H1 (cell line): ENCODE measurements around the gene ANXA2. TPM values are rescaled to one million over a fixed set of nuclear protein-coding genes. Genes with fewer than 3 reads are reported as not detected.

ENCODE experiments used
- CTCF ChIA-PET: fragments of 300-600 bp; sonication (Branson Sonifier 250); formaldehyde crosslinking; loops from one replicate; lab custom pipeline; 2021; ENCODE audit not compliant: partially characterized antibody; lab: Charles Lee
- POLR2A ChIA-PET: fragments of 300-600 bp; sonication (Branson Sonifier 250); formaldehyde crosslinking; loops from one replicate; lab custom pipeline; 2021; ENCODE audit warnings: inconsistent platforms; ENCODE audit not compliant: partially characterized antibody; lab: Charles Lee
- DNase-seq, 2 experiments: peaks; one replicate each; pipeline versions ENCODE4 v3.0.0 to v3.0.0-alpha.2; 2010 to 2022; ENCODE audit warnings: low spot score in 2 of 2, low read depth in 1 of 2, mixed read lengths in 1 of 2
- FAIRE-seq: peaks from 2 replicates; lab custom pipeline; 2011; peaks lifted over from hg19 to GRCh38; lab: Jason Lieb, UNC
- H2AFZ ChIP-seq: 2 replicates; pipeline ENCODE4 v1.8.1; 2012; ENCODE audit warnings: low read length, inconsistent platforms
- H2AK5ac ChIP-seq: 2 replicates; pipeline ENCODE4 v1.6.1; 2013; ENCODE audit warnings: low read depth, low read length
- H2BK120ac ChIP-seq: replicated peaks from 2 replicates; pipeline ENCODE3; 2013; ENCODE audit warnings: low read depth, low read length, inconsistent platforms
- H2BK12ac ChIP-seq: 2 replicates; pipeline ENCODE4 v1.6.1; 2013; ENCODE audit warnings: low read depth, low read length
- H2BK15ac ChIP-seq: 2 replicates; pipeline ENCODE4 v1.6.1; 2013; ENCODE audit warnings: low read length
- H2BK20ac ChIP-seq: 2 replicates; pipeline ENCODE4 v1.6.1; 2013; ENCODE audit warnings: low read length
- H2BK5ac ChIP-seq: 2 replicates; pipeline ENCODE4 v1.6.1; 2013; ENCODE audit warnings: low read depth, low read length
- H3K14ac ChIP-seq: 2 replicates; pipeline ENCODE4 v1.6.1; 2013; ENCODE audit warnings: inconsistent platforms; ENCODE audit not compliant: insufficient read length
- H3K18ac ChIP-seq: 2 replicates; pipeline ENCODE4 v1.6.1; 2013; ENCODE audit warnings: low read length; ENCODE audit errors: extremely low read depth
- H3K23ac ChIP-seq: 2 replicates; pipeline ENCODE4 v1.6.1; 2013; ENCODE audit warnings: inconsistent platforms; ENCODE audit not compliant: insufficient read length
- H3K23me2 ChIP-seq: 2 replicates; pipeline ENCODE4 v1.6.1; 2013; ENCODE audit warnings: low read depth, low read length
- H3K27ac ChIP-seq: 2 replicates; pipeline ENCODE4 v1.6.1; 2011; ENCODE audit warnings: low read depth, low read length, inconsistent platforms
- H3K27me3 ChIP-seq, 4 experiments: replicated peaks in 1 of 4; 1 replicate in 1 of 4; 2 replicates in 3 of 4; pipeline versions ENCODE4 v1.6.1 to v1.8.1; 2011 to 2013; ENCODE audit warnings: low read length in 3 of 4, mild to moderate bottlenecking in 3 of 4, inconsistent platforms in 2 of 4, mixed read lengths in 2 of 4, moderate library complexity in 1 of 4; ENCODE audit not compliant: control insufficient read depth in 3 of 4, insufficient read depth in 3 of 4; ENCODE audit errors: extremely low read depth in 1 of 4
- H3K36me3 ChIP-seq, 4 experiments: 2 replicates each; pipeline versions ENCODE4 v1.6.1 to v1.8.1; 2011 to 2013; ENCODE audit warnings: mild to moderate bottlenecking in 4 of 4, low read length in 3 of 4, moderate library complexity in 2 of 4, control low read depth in 1 of 4, inconsistent platforms in 1 of 4; ENCODE audit not compliant: insufficient read depth in 4 of 4, control insufficient read depth in 2 of 4
- H3K4ac ChIP-seq: replicated peaks from 2 replicates; pipeline ENCODE3; 2013; ENCODE audit warnings: low read length, low read depth, mixed read lengths, inconsistent platforms; ENCODE audit not compliant: insufficient read length
- H3K4me1 ChIP-seq, 4 experiments: replicated peaks in 1 of 4; 1 replicate in 1 of 4; 2 replicates in 3 of 4; pipeline versions ENCODE4 v1.6.1 to v1.8.1; 2011 to 2013; ENCODE audit warnings: low read length in 3 of 4, inconsistent platforms in 2 of 4, mixed read lengths in 1 of 4; ENCODE audit not compliant: insufficient read depth in 4 of 4, control insufficient read depth in 3 of 4
- H3K4me2 ChIP-seq, 2 experiments: 2 replicates each; pipeline versions ENCODE4 v1.6.1 to v1.8.1; 2011 to 2013; ENCODE audit warnings: low read depth in 2 of 2, low read length in 2 of 2, control low read depth in 1 of 2, inconsistent platforms in 1 of 2, mild to moderate bottlenecking in 1 of 2; ENCODE audit not compliant: insufficient read depth in 1 of 2
- H3K4me3 ChIP-seq, 4 experiments: fragments of 200-600, 300-600 bp in 1 of 4; sonication (generic), shearing (Covaris generic), sonication (Bioruptor Twin) in 1 of 4; 2 replicates each; pipeline versions ENCODE4 v1.5.1 to v1.8.1; 2011 to 2016; ENCODE audit warnings: low read length in 4 of 4, low read depth in 3 of 4, control low read depth in 2 of 4, inconsistent platforms in 2 of 4, mild to moderate bottlenecking in 2 of 4, mixed read lengths in 1 of 4, moderate library complexity in 1 of 4; ENCODE audit not compliant: insufficient read depth in 2 of 4; ENCODE audit errors: extremely low read depth in 1 of 4
- H3K56ac ChIP-seq: replicated peaks from 2 replicates; pipeline ENCODE3; 2013; ENCODE audit warnings: low read depth, mild to moderate bottlenecking, mixed read lengths, low read length, inconsistent platforms; ENCODE audit not compliant: insufficient read length
- H3K79me1 ChIP-seq: 2 replicates; pipeline ENCODE4 v1.6.1; 2013; ENCODE audit warnings: low read depth, low read length, control low read depth
- H3K79me2 ChIP-seq, 2 experiments: 2 replicates each; pipeline versions ENCODE4 v1.6.1 to v1.8.1; 2012 to 2013; ENCODE audit warnings: low read length in 2 of 2, mild to moderate bottlenecking in 2 of 2, inconsistent platforms in 1 of 2; ENCODE audit not compliant: insufficient read depth in 2 of 2, control insufficient read depth in 1 of 2
- H3K9ac ChIP-seq, 4 experiments: replicated peaks in 1 of 4; 1 replicate in 1 of 4; 2 replicates in 3 of 4; pipeline versions ENCODE4 v1.6.1 to v1.8.1; 2011 to 2013; ENCODE audit warnings: low read depth in 3 of 4, low read length in 3 of 4, control low read depth in 2 of 4, mild to moderate bottlenecking in 2 of 4, moderate library complexity in 2 of 4, inconsistent platforms in 1 of 4; ENCODE audit errors: extremely low read depth in 1 of 4
- H3K9me3 ChIP-seq, 2 experiments: 2 replicates each; pipeline versions ENCODE4 v1.6.1 to v1.8.1; 2012 to 2013; ENCODE audit warnings: mild to moderate bottlenecking in 2 of 2, moderate library complexity in 2 of 2, control low read depth in 1 of 2, inconsistent platforms in 1 of 2, low read depth in 1 of 2, low read length in 1 of 2, mixed read lengths in 1 of 2; ENCODE audit not compliant: insufficient read depth in 2 of 2
- H4K20me1 ChIP-seq, 2 experiments: replicated peaks in 1 of 2; 2 replicates each; pipeline versions ENCODE3 to v1.8.1; 2011 to 2013; ENCODE audit warnings: inconsistent platforms in 2 of 2, low read length in 2 of 2, mild to moderate bottlenecking in 1 of 2; ENCODE audit not compliant: insufficient read depth in 2 of 2, control insufficient read depth in 1 of 2
- H4K5ac ChIP-seq: 2 replicates; pipeline ENCODE4 v1.6.1; 2013; ENCODE audit warnings: low read length, low read depth, mixed read lengths, inconsistent platforms; ENCODE audit not compliant: insufficient read length
- H4K8ac ChIP-seq: 2 replicates; pipeline ENCODE4 v1.8.0; 2013; ENCODE audit warnings: mild to moderate bottlenecking, moderate library complexity, low read length, inconsistent platforms; ENCODE audit not compliant: insufficient read depth; ENCODE audit errors: extremely low read depth
- H4K91ac ChIP-seq: replicated peaks from 2 replicates; pipeline ENCODE3; 2013; ENCODE audit warnings: low read length, mixed read lengths, inconsistent platforms; ENCODE audit not compliant: insufficient read length
- ASH2L ChIP-seq: fragments of 200-600, 300-600 bp; sonication (generic); IDR thresholded peaks from one replicate; pipeline ENCODE4 v1.7.1; 2017; ENCODE audit warnings: low read length
- CHD2 ChIP-seq: IDR thresholded peaks from 2 replicates; pipeline ENCODE4 v1.6.1; 2012; ENCODE audit warnings: low read length, improper control_type of control experiment
- HDAC6 ChIP-seq: IDR thresholded peaks from one replicate; pipeline ENCODE4 v1.7.1; 2012; ENCODE audit warnings: low read depth, mild to moderate bottlenecking, inconsistent platforms, low read length, moderate library complexity
- POLR2A ChIP-seq, 2 experiments: IDR thresholded peaks; 1 replicate in 1 of 2; 2 replicates in 1 of 2; pipeline ENCODE4 v1.6.1; 2011; ENCODE audit warnings: low read depth in 2 of 2, low read length in 2 of 2, mild to moderate bottlenecking in 2 of 2; ENCODE audit errors: control extremely low read depth in 1 of 2
- SAP30 ChIP-seq: fragments of 300-600 bp; sonication (generic); IDR thresholded peaks from 2 replicates; pipeline ENCODE4 v1.7.1; 2012; ENCODE audit warnings: low read length, moderate library complexity, mild to moderate bottlenecking, inconsistent platforms; ENCODE audit not compliant: insufficient read depth, insufficient replicate concordance
- WGBS, 2 experiments: shearing (Covaris generic) in 1 of 2; methylation state at CpG; one replicate each; pipeline versions ENCODE4 v1.1.6 to v1.1.7; 2013 to 2015; ENCODE audit warnings: low lambda C conversion rate in 2 of 2, mixed read lengths in 2 of 2, inconsistent platforms in 1 of 2, low coverage in 1 of 2, missing lambda C conversion rate in 1 of 2; ENCODE audit not compliant: insufficient replicate concordance in 2 of 2, insufficient coverage in 1 of 2, insufficient read length in 1 of 2; ENCODE audit errors: extremely low coverage in 1 of 2, missing lambda C conversion rate in 1 of 2; 5-methylcytosine and 5-hydroxymethylcytosine counted together
- polyA plus RNA-seq, 7 experiments: library from polyadenylated mRNA; depleted of rRNA in 3 of 7; stranded (reverse) in 5 of 7; unstranded in 2 of 7; fragments of >200 nt in 5 of 7; fragments of 200-250 nt in 2 of 7; gene quantifications; 1 replicate in 5 of 7; 2 replicates in 1 of 7; 4 replicates in 1 of 7; pipeline versions ENCODE4 v1.2.1 to v1.2.3, GENCODE V29; 2011 to 2013; ENCODE audit warnings: missing spikeins in 2 of 7, mixed read lengths in 2 of 7
- total RNA-seq: library from RNA; stranded (reverse); fragmentation: NEBNext Ultra II Directional; extraction: Animal tissue kit (Norgen Biotek cat#: 25700); gene quantifications from 2 replicates; pipeline ENCODE4 v1.2.1, GENCODE V29; 2021
- TF ChIP-seq, protein P1 (sequence below), 3 experiments: IDR thresholded peaks; 1 replicate in 2 of 3; 2 replicates in 1 of 3; pipeline versions ENCODE4 v1.5.1 to v1.6.1; 2011; ENCODE audit warnings: low read length in 3 of 3, mild to moderate bottlenecking in 3 of 3, inconsistent platforms in 2 of 3, low read depth in 1 of 3, moderate library complexity in 1 of 3; ENCODE audit not compliant: insufficient read depth in 1 of 3; ENCODE audit errors: control extremely low read depth in 1 of 3
- TF ChIP-seq, protein P2 (sequence below): IDR thresholded peaks from 2 replicates; pipeline ENCODE4 v1.6.1; 2012; ENCODE audit warnings: low read length, inconsistent platforms

ANXA2 gene
- total and polyA plus RNA-seq, 2 of the 8 experiments (the other 6 are each of a cell fraction or from before 2014, with no cell fraction given) = 178 to 217 TPM

GRCh38 chr15:60420203-60420716 lies 22.5 kb upstream of the ANXA2 start:
- Histone ChIP-seq H3K79me2 (no peaks in the 10 kb centered on the region), H3K4me3 (no peak overlapping the region), H2BK15ac (no peak overlapping the region), H2AFZ (no peak overlapping the region), H4K20me1 (no peaks in the 10 kb centered on the region), H3K36me3 (peaks cover 0 to 6% (median 0%) of the 10 kb centered on the region in 4 experiments; a peak in 1 of 8 replicates), H3K4me2 (no peak overlapping the region), H2BK20ac (no peak overlapping the region), H3K18ac (no peak overlapping the region), H3K4ac (no peak overlapping the region), H2BK120ac (no peak overlapping the region), H3K14ac (no peak overlapping the region), H4K5ac (no peak overlapping the region), H3K9ac (no peak overlapping the region), H3K23me2 (no peaks in the 10 kb centered on the region), H3K79me1 (no peaks in the 10 kb centered on the region), H2BK5ac (no peak overlapping the region), H4K8ac (no peak overlapping the region), H3K56ac (no peak overlapping the region), H3K27ac (no peak overlapping the region), H2AK5ac (no peak overlapping the region), H3K4me1 (no peaks in the 10 kb centered on the region), H4K91ac (no peak overlapping the region), H3K9me3 (no peaks in the 10 kb centered on the region), H3K27me3 (no peaks in the 10 kb centered on the region), H3K23ac (no peak overlapping the region), H2BK12ac (no peak overlapping the region)
- 94% methylated on average over 2 of the region's 2 CpGs; no CpG with 5 or more reads in 1 of the 2 experiments for WGBS, 2 experiments
- DNase-seq (no peak), FAIRE-seq (no peak)
- TF ChIP-seq, protein P1, sequence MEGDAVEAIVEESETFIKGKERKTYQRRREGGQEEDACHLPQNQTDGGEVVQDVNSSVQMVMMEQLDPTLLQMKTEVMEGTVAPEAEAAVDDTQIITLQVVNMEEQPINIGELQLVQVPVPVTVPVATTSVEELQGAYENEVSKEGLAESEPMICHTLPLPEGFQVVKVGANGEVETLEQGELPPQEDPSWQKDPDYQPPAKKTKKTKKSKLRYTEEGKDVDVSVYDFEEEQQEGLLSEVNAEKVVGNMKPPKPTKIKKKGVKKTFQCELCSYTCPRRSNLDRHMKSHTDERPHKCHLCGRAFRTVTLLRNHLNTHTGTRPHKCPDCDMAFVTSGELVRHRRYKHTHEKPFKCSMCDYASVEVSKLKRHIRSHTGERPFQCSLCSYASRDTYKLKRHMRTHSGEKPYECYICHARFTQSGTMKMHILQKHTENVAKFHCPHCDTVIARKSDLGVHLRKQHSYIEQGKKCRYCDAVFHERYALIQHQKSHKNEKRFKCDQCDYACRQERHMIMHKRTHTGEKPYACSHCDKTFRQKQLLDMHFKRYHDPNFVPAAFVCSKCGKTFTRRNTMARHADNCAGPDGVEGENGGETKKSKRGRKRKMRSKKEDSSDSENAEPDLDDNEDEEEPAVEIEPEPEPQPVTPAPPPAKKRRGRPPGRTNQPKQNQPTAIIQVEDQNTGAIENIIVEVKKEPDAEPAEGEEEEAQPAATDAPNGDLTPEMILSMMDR (IDR thresholded peaks at IDR 0.05; ENCODE audit: control extremely low read depth in 1 of 3, insufficient read depth in 1 of 3, low read depth in 1 of 3, low read length in 3 of 3) = no peak
- TF ChIP-seq HDAC6 (no peak), POLR2A (IDR thresholded peaks at IDR 0.05; ENCODE audit: control extremely low read depth in 1 of 2, low read depth in 2 of 2, low read length in 2 of 2) (no peak), CHD2 (no peak), SAP30 (no peak), ASH2L (no peak)
- TF ChIP-seq, protein P2, sequence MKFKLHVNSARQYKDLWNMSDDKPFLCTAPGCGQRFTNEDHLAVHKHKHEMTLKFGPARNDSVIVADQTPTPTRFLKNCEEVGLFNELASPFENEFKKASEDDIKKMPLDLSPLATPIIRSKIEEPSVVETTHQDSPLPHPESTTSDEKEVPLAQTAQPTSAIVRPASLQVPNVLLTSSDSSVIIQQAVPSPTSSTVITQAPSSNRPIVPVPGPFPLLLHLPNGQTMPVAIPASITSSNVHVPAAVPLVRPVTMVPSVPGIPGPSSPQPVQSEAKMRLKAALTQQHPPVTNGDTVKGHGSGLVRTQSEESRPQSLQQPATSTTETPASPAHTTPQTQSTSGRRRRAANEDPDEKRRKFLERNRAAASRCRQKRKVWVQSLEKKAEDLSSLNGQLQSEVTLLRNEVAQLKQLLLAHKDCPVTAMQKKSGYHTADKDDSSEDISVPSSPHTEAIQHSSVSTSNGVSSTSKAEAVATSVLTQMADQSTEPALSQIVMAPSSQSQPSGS = no peak
- ChIA-PET POLR2A (interaction anchor here (0.8 to 2.1 kb wide), 4 partner anchors 9 to 20 kb away, joined by 3 to 10 read pairs (median 4); no protein-coding TSS in a partner anchor), CTCF (interaction anchor here (1.5 kb wide), 1 partner anchor 61 kb away, joined by 4 read pairs; no protein-coding TSS in a partner anchor)
